Osteoblast (primary cell): Measurements from ENCODE around the gene PLXNB1. TPM values are rescaled to one million over a fixed set of nuclear protein-coding genes. Genes with fewer than 3 reads are reported as not detected.

ENCODE experiments used
- DNase-seq: peaks from one replicate; pipeline ENCODE4 v3.0.0; 2011; ENCODE audit warnings: low spot score, mixed read lengths; ENCODE audit not compliant: insufficient read length; ENCODE audit errors: missing footprints
- H2AFZ ChIP-seq: 2 replicates; pipeline ENCODE4 v1.6.0; 2011; ENCODE audit warnings: mild to moderate bottlenecking, low read length
- H3K27ac ChIP-seq: 2 replicates; pipeline ENCODE4 v1.5.1; 2011; ENCODE audit warnings: mild to moderate bottlenecking, low read depth, low read length, moderate library complexity
- H3K27me3 ChIP-seq: 2 replicates; pipeline ENCODE4 v1.6.0; 2012; ENCODE audit warnings: mild to moderate bottlenecking, control low read depth, inconsistent platforms, low read length, moderate library complexity; ENCODE audit not compliant: insufficient read depth
- H3K36me3 ChIP-seq: 2 replicates; pipeline ENCODE4 v1.5.1; 2011; ENCODE audit warnings: mild to moderate bottlenecking, low read length, control low read depth, moderate library complexity; ENCODE audit not compliant: insufficient read depth
- H3K4me1 ChIP-seq: 2 replicates; pipeline ENCODE4 v1.5.1; 2011; ENCODE audit warnings: mild to moderate bottlenecking, low read length, control low read depth, moderate library complexity; ENCODE audit not compliant: insufficient read depth
- H3K4me2 ChIP-seq: 2 replicates; pipeline ENCODE4 v1.6.0; 2011; ENCODE audit warnings: mild to moderate bottlenecking, low read length; ENCODE audit not compliant: insufficient read depth
- H3K4me3 ChIP-seq: fragments of 200-600 bp; sonication (generic); 3 replicates; pipeline ENCODE4 v1.5.1; 2012; ENCODE audit warnings: mild to moderate bottlenecking, low read length, inconsistent platforms; ENCODE audit not compliant: insufficient read depth
- H3K79me2 ChIP-seq: 2 replicates; pipeline ENCODE4 v1.6.0; 2012; ENCODE audit warnings: mild to moderate bottlenecking, low read length, control low read depth, inconsistent platforms; ENCODE audit not compliant: insufficient read depth
- H3K9me3 ChIP-seq: 2 replicates; pipeline ENCODE4 v1.5.1; 2011; ENCODE audit warnings: low read depth, low read length, control low read depth
- H4K20me1 ChIP-seq: 2 replicates; pipeline ENCODE4 v1.6.0; 2012; ENCODE audit warnings: mild to moderate bottlenecking, low read length, control low read depth; ENCODE audit not compliant: insufficient read depth
- total RNA-seq: library from RNA; depleted of rRNA; stranded (reverse); fragments of >200 nt; gene quantifications from 2 replicates; pipeline ENCODE4 v1.2.3, GENCODE V29; 2012
- TF ChIP-seq, protein P1 (sequence below): IDR thresholded peaks from 2 replicates; pipeline ENCODE4 v1.5.1; 2011; ENCODE audit warnings: mild to moderate bottlenecking, low read depth, low read length, moderate library complexity; ENCODE audit errors: extremely low read depth

Gene PLXNB1
- total RNA-seq, 1 donor, result 33.7 TPM

DNA sequence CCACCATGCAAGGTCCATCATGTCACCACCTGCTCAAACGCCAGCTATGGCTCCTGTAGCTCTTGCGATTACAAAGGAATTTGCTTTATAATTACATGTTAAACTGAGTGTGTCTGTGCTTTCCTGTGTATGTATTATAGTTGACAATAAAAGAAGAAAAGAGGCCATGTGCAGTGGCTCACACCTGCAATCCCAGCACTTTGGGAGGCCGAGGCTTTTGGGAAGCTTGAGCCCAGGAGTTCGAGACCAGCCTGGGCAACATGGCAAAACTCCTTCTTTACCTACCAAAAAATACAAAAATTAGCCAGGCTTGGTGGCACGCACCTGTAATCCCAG is 43.7 kb upstream of the PLXNB1 start:
- H3K36me3 ChIP-seq, result peaks cover 8% of the 10 kb centered on the region
- TF ChIP-seq, protein P1, sequence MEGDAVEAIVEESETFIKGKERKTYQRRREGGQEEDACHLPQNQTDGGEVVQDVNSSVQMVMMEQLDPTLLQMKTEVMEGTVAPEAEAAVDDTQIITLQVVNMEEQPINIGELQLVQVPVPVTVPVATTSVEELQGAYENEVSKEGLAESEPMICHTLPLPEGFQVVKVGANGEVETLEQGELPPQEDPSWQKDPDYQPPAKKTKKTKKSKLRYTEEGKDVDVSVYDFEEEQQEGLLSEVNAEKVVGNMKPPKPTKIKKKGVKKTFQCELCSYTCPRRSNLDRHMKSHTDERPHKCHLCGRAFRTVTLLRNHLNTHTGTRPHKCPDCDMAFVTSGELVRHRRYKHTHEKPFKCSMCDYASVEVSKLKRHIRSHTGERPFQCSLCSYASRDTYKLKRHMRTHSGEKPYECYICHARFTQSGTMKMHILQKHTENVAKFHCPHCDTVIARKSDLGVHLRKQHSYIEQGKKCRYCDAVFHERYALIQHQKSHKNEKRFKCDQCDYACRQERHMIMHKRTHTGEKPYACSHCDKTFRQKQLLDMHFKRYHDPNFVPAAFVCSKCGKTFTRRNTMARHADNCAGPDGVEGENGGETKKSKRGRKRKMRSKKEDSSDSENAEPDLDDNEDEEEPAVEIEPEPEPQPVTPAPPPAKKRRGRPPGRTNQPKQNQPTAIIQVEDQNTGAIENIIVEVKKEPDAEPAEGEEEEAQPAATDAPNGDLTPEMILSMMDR, result no peak
- peak overlapping the region; percentile 80 for H2AFZ ChIP-seq
- DNase-seq, result no peak
- peak overlapping the region; percentile 90 for H3K27ac ChIP-seq
- peak overlapping the region; percentile 75 for H3K4me2 ChIP-seq
- H3K27me3 ChIP-seq, result no peaks in the 10 kb centered on the region
- H3K4me1 ChIP-seq, result peaks cover 12% of the 10 kb centered on the region
- no peaks in the 10 kb centered on the region for H3K9me3 ChIP-seq
- H3K79me2 ChIP-seq, result peaks cover 36% of the 10 kb centered on the region
- H4K20me1 ChIP-seq, result peaks cover 4% of the 10 kb centered on the region
- no peak overlapping the region for H3K4me3 ChIP-seq

DNA sequence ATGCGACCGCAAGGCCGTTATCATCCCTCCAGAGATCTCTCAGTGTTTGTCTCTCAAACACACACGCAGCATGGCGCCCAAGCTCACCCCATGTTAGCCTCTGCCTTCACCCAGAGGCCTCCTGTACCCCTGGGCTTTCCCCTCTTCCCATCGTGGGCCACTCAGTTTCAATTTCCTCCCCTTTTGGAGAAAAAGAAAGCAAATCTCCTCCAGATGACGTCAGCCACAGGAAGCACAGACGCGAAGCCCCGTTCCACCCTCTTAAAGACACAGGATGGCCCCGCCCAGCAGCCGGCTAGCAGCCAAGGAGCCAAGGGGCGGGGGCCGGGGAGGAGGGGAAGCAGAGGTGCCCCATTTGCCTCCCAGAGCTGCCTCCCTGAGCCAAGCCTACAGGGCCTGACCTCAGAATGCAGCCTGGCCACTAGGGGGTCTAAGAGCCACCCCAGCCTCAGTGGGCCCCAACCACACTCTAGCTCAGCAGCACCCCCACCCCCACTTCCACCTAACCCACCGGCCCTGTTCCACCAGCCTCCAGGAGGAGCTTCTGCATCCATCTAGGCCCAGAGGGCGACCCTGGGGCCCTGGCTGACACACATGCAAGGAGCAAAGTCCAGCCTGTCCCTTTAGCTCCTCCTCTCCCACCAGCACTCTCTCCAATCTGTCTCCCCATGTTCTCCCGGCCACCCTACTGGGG is 43.2 kb upstream of the PLXNB1 start:
- peak overlapping the region; percentile 76 for H3K4me3 ChIP-seq
- H3K9me3 ChIP-seq, result no peaks in the 10 kb centered on the region
- H3K36me3 ChIP-seq, result peaks cover 14% of the 10 kb centered on the region
- H3K27me3 ChIP-seq, result no peaks in the 10 kb centered on the region
- peak overlapping the region; percentile 75 for H3K4me2 ChIP-seq
- peaks cover 12% of the 10 kb centered on the region for H3K4me1 ChIP-seq
- TF ChIP-seq, protein P1, result peak; percentile 36
- DNase-seq, result peak; percentile 99
- H3K27ac ChIP-seq, result peak overlapping the region; percentile 90
- H3K79me2 ChIP-seq, result peaks cover 41% of the 10 kb centered on the region
- H4K20me1 ChIP-seq, result peaks cover 4% of the 10 kb centered on the region
- peak overlapping the region; percentile 80 for H2AFZ ChIP-seq

DNA sequence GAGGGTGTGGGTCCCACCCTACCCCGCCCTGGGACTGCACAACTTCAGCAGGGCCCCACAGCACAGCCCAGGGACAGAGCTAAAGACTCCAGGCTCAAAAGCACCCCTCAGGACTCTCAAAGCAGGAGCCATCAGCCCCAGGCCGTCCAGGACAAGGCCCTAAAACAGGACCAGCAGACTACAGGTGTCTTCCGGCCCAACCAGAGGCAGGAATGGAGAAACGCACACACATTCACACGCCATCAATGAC is 42.7 kb upstream of the PLXNB1 start:
- Histone ChIP-seq H3K4me3 (peak overlapping the region; percentile 76), H3K79me2 (peaks cover 46% of the 10 kb centered on the region), H3K9me3 (no peaks in the 10 kb centered on the region), H3K4me1 (peaks cover 16% of the 10 kb centered on the region), H4K20me1 (peaks cover 4% of the 10 kb centered on the region), H3K36me3 (peaks cover 18% of the 10 kb centered on the region), H3K27ac (peak overlapping the region; percentile 90), H3K27me3 (no peaks in the 10 kb centered on the region), H2AFZ (peak overlapping the region; percentile 80), H3K4me2 (peak overlapping the region; percentile 75)
- TF ChIP-seq, protein P1, result no peak
- peak; percentile 91 for DNase-seq

DNA sequence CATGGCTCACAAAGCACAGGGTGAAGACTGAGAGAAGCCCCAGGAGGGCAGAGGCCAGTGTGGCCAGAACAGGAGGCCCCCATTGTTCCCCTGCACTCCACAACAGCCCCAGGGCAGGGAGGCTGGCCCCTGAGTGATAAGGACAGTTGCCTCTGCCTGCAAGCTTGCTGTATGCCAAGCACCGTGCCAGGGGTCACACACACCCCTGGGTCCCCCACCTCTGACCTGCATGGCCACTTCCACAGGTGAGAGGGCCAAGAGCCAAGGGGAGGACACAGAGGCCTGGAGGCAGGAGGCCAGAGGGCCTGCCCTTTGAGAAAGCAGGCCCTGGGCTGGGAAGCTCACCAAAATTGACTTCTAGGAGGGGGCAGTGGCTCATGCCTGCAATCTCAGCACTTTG is 40.4 kb upstream of the PLXNB1 start:
- H3K27me3 ChIP-seq, result no peaks in the 10 kb centered on the region
- TF ChIP-seq, protein P1, result no peak
- peak overlapping the region; percentile 12 for H3K27ac ChIP-seq
- H3K9me3 ChIP-seq, result no peaks in the 10 kb centered on the region
- peaks cover 35% of the 10 kb centered on the region for H3K4me1 ChIP-seq
- DNase-seq, result no peak
- no peak overlapping the region for H2AFZ ChIP-seq
- H4K20me1 ChIP-seq, result peaks cover 4% of the 10 kb centered on the region
- peaks cover 59% of the 10 kb centered on the region for H3K79me2 ChIP-seq
- H3K4me3 ChIP-seq, result no peak overlapping the region
- peaks cover 27% of the 10 kb centered on the region for H3K36me3 ChIP-seq
- no peak overlapping the region for H3K4me2 ChIP-seq
